Lung (tissue), 12 donors: ENCODE measurements around the gene TSPAN18. TPM values are rescaled to one million over a fixed set of nuclear protein-coding genes. Genes with fewer than 3 reads are reported as not detected.

ENCODE experiments used
- ATAC-seq: fragments of 200-7000 bp; cut with Tn5 transposase; one replicate; pipeline ENCODE4 v1.9.1; 2020; ENCODE audit warnings: moderate number of reproducible peaks; ENCODE audit not compliant: insufficient read depth, low FRiP score
- DNase-seq, 3 donors: peaks; one replicate each; pipeline ENCODE4 v3.0.0-alpha.2; 2013 to 2017
- H3K27ac ChIP-seq, 2 donors: one replicate each; pipeline ENCODE4 v1.5.1; 2013; ENCODE audit warnings: mild to moderate bottlenecking in 2 of 2, moderate library complexity in 2 of 2, control low read depth in 1 of 2, inconsistent platforms in 1 of 2, low read depth in 1 of 2, low read length in 1 of 2
- H3K27me3 ChIP-seq, 3 donors: one replicate each; pipeline ENCODE4 v1.5.1; 2013; ENCODE audit warnings: low read length in 2 of 3; ENCODE audit not compliant: control insufficient read depth in 3 of 3, insufficient read depth in 3 of 3
- H3K36me3 ChIP-seq, 4 donors: one replicate each; pipeline ENCODE4 v1.5.1; 2013; ENCODE audit warnings: low read length in 4 of 4, mild to moderate bottlenecking in 1 of 4, moderate library complexity in 1 of 4; ENCODE audit not compliant: control insufficient read depth in 4 of 4, insufficient read depth in 4 of 4
- H3K4me1 ChIP-seq, 5 donors: one replicate each; pipeline ENCODE4 v1.5.1; 2013; ENCODE audit warnings: low read length in 5 of 5, mild to moderate bottlenecking in 2 of 5, moderate library complexity in 1 of 5; ENCODE audit not compliant: control insufficient read depth in 5 of 5, insufficient read depth in 5 of 5
- H3K4me3 ChIP-seq: one replicate; pipeline ENCODE4 v1.5.1; 2013; ENCODE audit warnings: mild to moderate bottlenecking, control low read depth, moderate library complexity
- H3K9ac ChIP-seq, 2 donors: one replicate each; pipeline ENCODE4 v1.5.1; 2013; ENCODE audit warnings: low read length in 2 of 2, control low read depth in 1 of 2; ENCODE audit not compliant: insufficient read depth in 1 of 2
- H3K9me3 ChIP-seq, 4 donors: one replicate each; pipeline ENCODE4 v1.5.1; 2013; ENCODE audit warnings: low read length in 3 of 4, mild to moderate bottlenecking in 1 of 4, moderate library complexity in 1 of 4; ENCODE audit not compliant: control insufficient read depth in 4 of 4, insufficient read depth in 3 of 4
- WGBS, 2 donors: extraction: QIAGEN DNeasy Blood & Tissue Kit; methylation state at CpG; one replicate each; pipeline ENCODE4 v1.1.7; 2013; 5-methylcytosine and 5-hydroxymethylcytosine counted together
- polyA plus RNA-seq, 2 donors: library from polyadenylated mRNA; stranded (reverse); fragments of 200-250 nt; gene quantifications; one replicate each; pipeline ENCODE4 v1.2.1, GENCODE V29; 2013
- total RNA-seq, 2 donors: library from RNA; depleted of rRNA in 1 of 2; stranded (reverse); fragments of >200 nt in 1 of 2; gene quantifications; one replicate each; pipeline ENCODE4 v1.2.1, GENCODE V29; 2014 to 2021
- TF ChIP-seq, protein P1 (sequence below): IDR thresholded peaks from 2 replicates; pipeline ENCODE4 v1.5.1; 2012; ENCODE audit warnings: mild to moderate bottlenecking; ENCODE audit errors: control extremely low read depth, extremely low read depth
- donor health status: control.
- donor health status: control.
- donor health status: Bipolar disorder and iron deficiency.
- donor health status: healthy.
- donor health status: DM: yes; HTN: yes; CAD: no.

TSPAN18 gene
- total and polyA plus RNA-seq, 4 donors: 8.3 to 40.7 (median 21.4) TPM

GRCh38 chr11:44692460-44692859, 34.3 kb upstream of the TSPAN18 start:
- 90% methylated on average over 10 of the region's 10 CpGs for WGBS, 2 donors

GRCh38 chr11:44693654-44694119, 33.1 kb upstream of the TSPAN18 start:
- 86 to 89% methylated on average over 7 of the region's 7 CpGs for WGBS, 2 donors
- no peak for ATAC-seq
- H3K27ac ChIP-seq: no peak overlapping the region
- no peaks in the 10 kb centered on the region for H3K36me3 ChIP-seq
- TF ChIP-seq, protein P1, sequence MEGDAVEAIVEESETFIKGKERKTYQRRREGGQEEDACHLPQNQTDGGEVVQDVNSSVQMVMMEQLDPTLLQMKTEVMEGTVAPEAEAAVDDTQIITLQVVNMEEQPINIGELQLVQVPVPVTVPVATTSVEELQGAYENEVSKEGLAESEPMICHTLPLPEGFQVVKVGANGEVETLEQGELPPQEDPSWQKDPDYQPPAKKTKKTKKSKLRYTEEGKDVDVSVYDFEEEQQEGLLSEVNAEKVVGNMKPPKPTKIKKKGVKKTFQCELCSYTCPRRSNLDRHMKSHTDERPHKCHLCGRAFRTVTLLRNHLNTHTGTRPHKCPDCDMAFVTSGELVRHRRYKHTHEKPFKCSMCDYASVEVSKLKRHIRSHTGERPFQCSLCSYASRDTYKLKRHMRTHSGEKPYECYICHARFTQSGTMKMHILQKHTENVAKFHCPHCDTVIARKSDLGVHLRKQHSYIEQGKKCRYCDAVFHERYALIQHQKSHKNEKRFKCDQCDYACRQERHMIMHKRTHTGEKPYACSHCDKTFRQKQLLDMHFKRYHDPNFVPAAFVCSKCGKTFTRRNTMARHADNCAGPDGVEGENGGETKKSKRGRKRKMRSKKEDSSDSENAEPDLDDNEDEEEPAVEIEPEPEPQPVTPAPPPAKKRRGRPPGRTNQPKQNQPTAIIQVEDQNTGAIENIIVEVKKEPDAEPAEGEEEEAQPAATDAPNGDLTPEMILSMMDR: no peak
- DNase-seq: no peak
- H3K4me1 ChIP-seq: peaks cover 0 to 6% (median 0%) of the 10 kb centered on the region in 5 donors
- no peaks in the 10 kb centered on the region for H3K9me3 ChIP-seq
- no peak overlapping the region for H3K4me3 ChIP-seq
- H3K27me3 ChIP-seq: no peaks in the 10 kb centered on the region
- H3K9ac ChIP-seq: no peak overlapping the region

More at GRCh38 chr11:44692460-44692859, 34.3 kb upstream of the TSPAN18 start:
- Histone ChIP-seq H3K4me3 (no peak overlapping the region), H3K9me3 (no peaks in the 10 kb centered on the region), H3K4me1 (no peaks in the 10 kb centered on the region), H3K36me3 (no peaks in the 10 kb centered on the region), H3K27me3 (peaks cover 0 to 5% (median 0%) of the 10 kb centered on the region in 3 donors), H3K27ac (no peak overlapping the region), H3K9ac (no peak overlapping the region)
- ATAC-seq: no peak
- TF ChIP-seq, protein P1: no peak
- no peak for DNase-seq

DNA sequence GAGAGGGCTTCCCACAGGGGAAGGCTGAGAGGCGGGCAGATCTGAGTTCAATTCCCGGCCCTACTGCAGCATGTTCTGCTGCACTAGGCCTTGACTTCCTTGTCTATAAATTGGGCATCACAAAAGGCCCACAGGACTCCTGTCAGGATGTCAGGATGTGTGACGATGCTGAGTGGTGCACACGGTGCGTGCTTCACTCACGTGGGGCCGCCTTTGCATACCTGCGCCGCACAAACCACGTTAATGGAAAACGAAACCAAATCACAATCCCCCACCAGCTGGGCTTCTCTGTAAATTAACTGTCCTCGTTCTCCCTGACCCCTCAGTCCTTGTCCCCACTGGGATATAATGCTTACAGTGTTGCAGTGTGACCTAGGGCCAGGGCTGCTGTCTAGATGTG, 32.3 kb upstream of the TSPAN18 start:
- TF ChIP-seq, protein P1: no peak
- H3K4me3 ChIP-seq: no peak overlapping the region
- no peak overlapping the region for H3K27ac ChIP-seq
- H3K9ac ChIP-seq: no peak overlapping the region
- ATAC-seq (no peak), DNase-seq (no peak)
- H3K9me3 ChIP-seq: no peaks in the 10 kb centered on the region
- H3K36me3 ChIP-seq: no peaks in the 10 kb centered on the region
- H3K27me3 ChIP-seq: no peaks in the 10 kb centered on the region
- peaks cover 0 to 8% (median 0%) of the 10 kb centered on the region in 5 donors for H3K4me1 ChIP-seq
- 86 to 89% methylated on average over 12 of the region's 12 CpGs for WGBS, 2 donors

GRCh38 chr11:44695169-44695833, 31.5 kb upstream of the TSPAN18 start:
- Histone ChIP-seq H3K27ac (no peak overlapping the region), H3K27me3 (no peaks in the 10 kb centered on the region), H3K9me3 (no peaks in the 10 kb centered on the region), H3K4me3 (no peak overlapping the region), H3K36me3 (no peaks in the 10 kb centered on the region), H3K9ac (no peak overlapping the region), H3K4me1 (peaks cover 0 to 8% (median 3%) of the 10 kb centered on the region in 5 donors)
- TF ChIP-seq, protein P1: no peak
- ATAC-seq (no peak), DNase-seq (no peak)
- WGBS, 2 donors: 76 to 79% methylated on average over 4 of the region's 4 CpGs
